Suprapubic skin (tissue), 3 donors: ENCODE results near the gene ANO4.

Experiments
- EP300 ChIP-seq: sonication (generic); formaldehyde crosslinking; IDR thresholded peaks from one replicate; pipeline ENCODE4 v1.6.1; 2017; ENCODE audit warnings: antibody characterized with exemption
- POLR2A ChIP-seq, 2 donors: fragments of 450-650 bp; IDR thresholded peaks; one replicate each; pipeline ENCODE4 v1.6.1; 2017; ENCODE audit warnings: antibody characterized with exemption in 2 of 2, mild to moderate bottlenecking in 2 of 2, moderate library complexity in 2 of 2
- TF ChIP-seq, protein P1 (sequence below), 2 donors: fragments of 200-600 bp in 1 of 2; fragments of 450-650 bp in 1 of 2; sonication (generic) in 1 of 2; IDR thresholded peaks; one replicate each; pipeline ENCODE4 v1.5.1; 2016 to 2019; ENCODE audit warnings: antibody characterized with exemption in 2 of 2, mild to moderate bottlenecking in 1 of 2, moderate library complexity in 1 of 2

DNA sequence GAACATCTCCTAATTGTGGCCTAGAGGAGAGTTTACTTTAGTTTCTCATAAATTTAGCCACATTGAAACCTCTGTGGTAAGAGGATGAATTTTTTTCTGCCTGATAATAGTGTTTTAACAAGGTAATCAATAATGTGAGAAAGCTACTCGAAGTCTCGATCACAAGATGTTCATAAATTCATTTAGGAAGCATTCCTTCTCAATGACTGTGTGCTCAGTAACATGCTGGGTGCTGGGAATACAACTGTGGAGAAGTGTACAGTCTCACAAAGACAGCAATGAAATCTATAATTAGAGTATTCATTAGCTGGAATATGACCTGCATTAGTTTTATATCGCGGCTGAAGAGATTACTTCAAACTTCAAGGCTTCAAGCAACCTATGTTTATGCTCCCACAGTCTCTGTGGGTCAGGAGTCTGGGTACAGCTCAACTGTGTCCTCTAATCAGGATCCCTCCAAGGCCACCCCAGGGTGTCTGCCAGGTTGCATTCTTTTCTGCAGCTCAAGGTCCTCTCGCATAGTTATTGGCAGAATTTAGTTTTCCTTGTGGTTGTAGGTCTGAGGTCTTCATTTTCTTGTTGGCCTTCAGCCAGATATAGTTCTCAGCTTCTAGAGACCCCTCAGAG, 167.6 kb downstream of the ANO4 start:
- TF ChIP-seq EP300 (no peak), POLR2A (IDR thresholded peaks at IDR 0.05) (no peak)
- TF ChIP-seq, protein P1, sequence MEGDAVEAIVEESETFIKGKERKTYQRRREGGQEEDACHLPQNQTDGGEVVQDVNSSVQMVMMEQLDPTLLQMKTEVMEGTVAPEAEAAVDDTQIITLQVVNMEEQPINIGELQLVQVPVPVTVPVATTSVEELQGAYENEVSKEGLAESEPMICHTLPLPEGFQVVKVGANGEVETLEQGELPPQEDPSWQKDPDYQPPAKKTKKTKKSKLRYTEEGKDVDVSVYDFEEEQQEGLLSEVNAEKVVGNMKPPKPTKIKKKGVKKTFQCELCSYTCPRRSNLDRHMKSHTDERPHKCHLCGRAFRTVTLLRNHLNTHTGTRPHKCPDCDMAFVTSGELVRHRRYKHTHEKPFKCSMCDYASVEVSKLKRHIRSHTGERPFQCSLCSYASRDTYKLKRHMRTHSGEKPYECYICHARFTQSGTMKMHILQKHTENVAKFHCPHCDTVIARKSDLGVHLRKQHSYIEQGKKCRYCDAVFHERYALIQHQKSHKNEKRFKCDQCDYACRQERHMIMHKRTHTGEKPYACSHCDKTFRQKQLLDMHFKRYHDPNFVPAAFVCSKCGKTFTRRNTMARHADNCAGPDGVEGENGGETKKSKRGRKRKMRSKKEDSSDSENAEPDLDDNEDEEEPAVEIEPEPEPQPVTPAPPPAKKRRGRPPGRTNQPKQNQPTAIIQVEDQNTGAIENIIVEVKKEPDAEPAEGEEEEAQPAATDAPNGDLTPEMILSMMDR (IDR thresholded peaks at IDR 0.05), result no peak
